HG03520 (cell line): ENCODE data around the gene EMP1.

Source experiments
- ATAC-seq: cut with Tn5 transposase; IDR thresholded peaks from one replicate; pipeline ENCODE4 v1.9.1; 2021; ENCODE audit warnings: mild to moderate bottlenecking, moderate library complexity; ENCODE audit not compliant: unreplicated experiment

EMP1 gene

GRCh38 chr12:13195250-13195649 is 1.3 kb upstream of the EMP1 start:
- no peak for ATAC-seq

DNA sequence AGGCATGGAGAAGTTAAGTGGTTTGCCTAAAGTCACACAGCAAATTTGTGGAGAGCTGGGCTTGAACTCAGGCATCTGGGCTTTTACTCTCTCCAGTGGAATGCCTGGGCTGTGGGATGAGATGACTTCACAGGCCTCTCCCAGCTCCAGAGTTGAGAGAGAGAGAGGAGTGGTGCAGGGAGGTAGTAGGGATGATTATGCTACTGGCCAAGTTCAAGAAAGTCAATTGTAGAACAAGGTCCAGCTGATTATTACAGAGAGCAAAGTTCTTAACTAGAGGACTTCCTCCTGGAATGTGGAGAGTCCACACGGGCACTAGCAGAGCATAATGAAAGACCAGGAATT is 769 bp upstream of the EMP1 start:
- no peak for ATAC-seq

GRCh38 chr12:13197032-13197431 is 506 bp downstream of the EMP1 start:
- ATAC-seq: no peak

DNA sequence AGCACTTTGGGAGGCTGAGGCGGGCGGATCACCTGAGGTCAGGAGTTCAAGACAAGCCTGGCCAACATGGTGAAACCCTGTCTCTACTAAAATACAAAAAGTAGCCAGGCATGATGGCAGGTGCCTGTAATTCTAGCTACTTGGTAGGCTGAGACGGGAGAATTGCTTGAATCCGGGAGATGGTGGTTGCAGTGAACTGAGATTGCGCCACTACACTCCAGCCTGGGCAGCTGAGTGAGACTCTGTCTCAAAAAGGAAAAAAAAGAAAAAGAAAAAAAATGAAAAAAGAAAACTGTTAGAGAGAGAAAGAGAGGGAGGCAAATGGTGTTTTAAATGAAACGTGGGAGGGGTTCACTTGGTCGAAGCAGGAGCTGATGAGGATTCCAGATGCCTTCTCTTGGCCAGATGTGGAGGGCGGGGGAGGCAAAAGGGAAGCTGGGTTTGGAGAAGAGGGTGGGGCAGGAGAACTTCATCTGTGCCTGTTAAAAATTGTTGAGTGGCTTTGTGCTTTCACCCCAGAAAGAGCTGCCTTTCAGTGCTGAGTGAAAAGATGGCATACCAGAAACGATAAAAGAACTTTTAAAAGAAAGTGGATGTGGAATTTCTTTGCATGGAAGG is 1.1 kb downstream of the EMP1 start:
- ATAC-seq: no peak

DNA sequence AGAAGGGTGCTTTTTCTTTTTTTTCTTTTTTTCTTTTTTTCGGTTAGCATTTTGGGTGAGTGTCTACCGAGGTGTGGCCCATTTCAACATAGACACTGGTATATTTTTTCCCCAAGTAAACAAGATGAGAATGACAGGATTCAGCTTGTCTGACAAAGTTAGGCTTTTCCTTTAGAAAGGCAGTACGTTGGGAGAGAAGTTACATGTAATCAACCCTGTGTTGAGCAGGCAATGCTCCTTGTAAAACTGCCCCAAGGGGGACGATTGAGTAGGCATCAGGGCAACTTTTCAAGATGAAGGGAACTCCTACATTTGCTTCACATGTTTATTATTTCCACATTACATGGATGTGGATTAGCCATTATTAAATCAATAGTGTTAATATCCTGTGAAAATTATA is 1.7 kb downstream of the EMP1 start:
- no peak for ATAC-seq

DNA sequence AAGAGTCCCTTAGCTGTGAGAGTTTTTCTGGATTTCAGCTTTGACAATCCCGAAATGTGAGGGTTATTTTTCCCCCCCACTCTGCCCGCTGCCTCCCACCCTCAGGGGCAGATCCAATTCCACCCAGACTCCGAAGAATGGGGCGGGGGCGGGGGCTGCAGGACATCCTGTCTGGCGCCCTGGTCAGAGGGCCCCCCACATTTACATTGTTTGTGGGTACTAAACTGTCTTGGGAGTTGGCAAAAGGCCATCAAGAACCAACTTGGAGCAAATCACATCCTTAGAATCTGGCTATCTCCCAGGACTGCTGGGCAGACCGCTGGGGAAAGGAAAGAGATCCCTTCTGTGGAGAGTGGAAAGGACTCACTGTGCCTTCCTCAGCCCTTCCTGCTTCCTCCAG is 2.4 kb downstream of the EMP1 start:
- ATAC-seq: no peak

DNA sequence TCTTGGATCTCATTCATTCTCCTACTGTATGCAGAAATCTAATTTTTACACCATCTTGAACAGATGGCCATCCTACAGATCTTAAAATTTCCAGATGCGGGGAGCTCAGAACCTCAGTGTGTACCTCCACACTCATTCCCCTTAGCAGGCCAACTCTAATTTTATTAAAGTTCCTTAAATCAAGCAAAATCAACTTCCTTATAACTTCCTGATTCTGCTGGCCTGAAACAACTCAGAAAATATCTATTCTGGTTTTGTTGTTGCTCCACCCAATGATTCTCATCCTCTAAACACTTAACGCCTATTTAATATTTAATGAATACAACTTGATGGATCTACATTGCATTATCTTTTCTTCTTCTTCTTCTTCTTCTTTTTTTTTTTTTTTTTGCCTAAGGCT is 3.1 kb downstream of the EMP1 start:
- no peak for ATAC-seq

GRCh38 chr12:13200841-13201240 is 4.3 kb downstream of the EMP1 start:
- no peak for ATAC-seq

DNA sequence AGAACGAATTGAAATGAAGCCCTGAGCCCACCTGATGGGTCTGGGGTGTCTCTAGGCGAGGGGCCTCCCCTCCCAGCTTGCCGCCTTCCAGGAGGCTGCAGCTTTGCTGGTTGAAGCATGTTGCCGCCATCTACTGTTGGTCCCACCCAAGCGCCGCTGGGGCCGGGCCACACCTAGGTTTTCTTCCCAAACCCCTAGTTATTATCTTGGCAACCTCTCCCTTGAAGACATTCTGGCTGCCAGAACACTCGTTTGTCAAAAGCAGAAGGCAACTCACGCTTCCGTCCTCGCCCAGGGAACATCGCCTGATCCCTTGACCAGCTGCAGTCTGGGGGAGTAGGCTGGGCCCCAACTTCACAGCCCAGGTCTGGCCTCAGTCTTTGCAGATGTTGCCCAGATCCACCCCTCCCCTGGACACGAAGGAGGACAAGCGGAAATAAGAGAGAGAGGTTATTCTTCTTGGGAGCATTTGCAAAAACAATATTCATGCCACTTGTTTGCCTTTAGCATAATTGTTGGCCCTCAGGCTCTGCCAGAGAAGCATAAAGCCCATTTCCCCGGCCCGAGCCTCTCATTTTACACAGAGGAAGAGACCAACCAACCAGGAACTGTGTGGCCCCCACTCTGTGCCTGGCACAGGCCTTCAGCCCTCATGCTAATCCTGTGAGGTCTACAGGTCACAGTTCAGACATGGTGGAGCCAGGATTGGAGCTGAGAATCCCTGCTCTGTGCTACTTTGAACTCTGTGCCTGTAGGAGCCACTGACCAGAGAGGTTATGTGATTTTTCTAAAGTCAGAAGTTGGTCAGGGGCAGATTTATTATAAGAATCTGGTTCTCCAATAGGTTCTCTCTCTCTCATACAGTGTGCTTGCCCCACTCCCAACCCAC is 6.8 kb downstream of the EMP1 start:
- ATAC-seq: no peak

- ATAC-seq: no peak
Measured at GRCh38 chr12:13204428-13204827, 7.9 kb downstream of the EMP1 start.

GRCh38 chr12:13205809-13206559 is 9.5 kb downstream of the EMP1 start:
- ATAC-seq: no peak

DNA sequence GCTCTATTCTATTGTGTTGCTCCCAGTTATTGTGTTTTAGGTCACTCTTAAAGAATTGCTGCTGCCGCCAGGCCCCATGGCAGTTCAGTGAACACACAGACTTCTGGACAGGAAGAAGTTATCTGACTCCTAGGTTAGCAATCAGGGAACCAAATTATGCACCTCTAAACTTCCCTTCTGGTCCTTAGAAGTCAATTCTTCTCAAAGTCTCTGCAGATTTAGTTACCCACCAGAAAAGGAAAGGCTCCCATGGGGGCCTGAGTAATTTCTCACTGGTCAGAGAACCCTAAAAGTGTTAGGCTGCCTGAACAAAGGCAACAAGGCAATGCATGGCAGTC is 10.0 kb downstream of the EMP1 start:
- no peak for ATAC-seq

GRCh38 chr12:13208533-13209435 is 12.3 kb downstream of the EMP1 start:
- ATAC-seq: no peak

DNA sequence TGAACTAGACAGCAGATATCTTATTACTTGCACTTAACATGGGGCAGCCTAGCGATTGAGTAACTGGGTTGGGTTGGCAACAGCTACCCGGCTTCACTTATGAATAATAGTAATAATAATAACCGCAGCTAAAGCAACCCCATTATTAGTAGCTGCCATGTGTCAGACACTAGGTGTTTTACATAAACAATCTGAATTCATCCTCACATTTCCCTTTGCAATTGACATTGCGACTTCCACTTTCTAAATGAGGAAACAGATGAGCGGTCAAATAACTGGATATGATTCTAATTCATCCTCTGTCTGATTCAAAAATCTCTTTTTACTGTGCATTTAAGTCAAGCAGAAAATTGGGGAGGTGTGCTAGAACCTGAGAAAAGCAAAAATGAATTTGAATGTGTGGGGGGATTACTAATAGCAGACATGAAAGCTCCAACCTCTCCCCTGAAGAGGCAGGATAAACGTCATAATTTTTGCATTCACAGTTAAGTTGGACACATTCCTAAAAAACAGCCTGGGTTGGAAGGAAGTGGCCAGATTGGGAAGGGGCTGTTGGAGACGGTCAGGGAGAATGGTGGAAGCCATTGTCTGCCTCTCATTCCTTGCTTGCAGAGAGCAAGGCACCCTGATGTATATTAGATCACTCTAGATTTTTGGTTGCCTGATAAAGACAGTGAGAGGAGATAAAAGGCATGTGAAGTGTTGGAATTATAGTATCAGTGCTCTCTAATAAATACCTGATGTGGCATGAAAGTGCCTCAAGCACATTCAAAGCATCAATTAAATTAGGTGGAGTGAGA is 13.1 kb downstream of the EMP1 start:
- ATAC-seq: no peak

GRCh38 chr12:13210236-13211190 is 14.0 kb downstream of the EMP1 start:
- ATAC-seq: no peak

- no peak for ATAC-seq
Measured at GRCh38 chr12:13211191-13211858, 14.8 kb downstream of the EMP1 start.

DNA sequence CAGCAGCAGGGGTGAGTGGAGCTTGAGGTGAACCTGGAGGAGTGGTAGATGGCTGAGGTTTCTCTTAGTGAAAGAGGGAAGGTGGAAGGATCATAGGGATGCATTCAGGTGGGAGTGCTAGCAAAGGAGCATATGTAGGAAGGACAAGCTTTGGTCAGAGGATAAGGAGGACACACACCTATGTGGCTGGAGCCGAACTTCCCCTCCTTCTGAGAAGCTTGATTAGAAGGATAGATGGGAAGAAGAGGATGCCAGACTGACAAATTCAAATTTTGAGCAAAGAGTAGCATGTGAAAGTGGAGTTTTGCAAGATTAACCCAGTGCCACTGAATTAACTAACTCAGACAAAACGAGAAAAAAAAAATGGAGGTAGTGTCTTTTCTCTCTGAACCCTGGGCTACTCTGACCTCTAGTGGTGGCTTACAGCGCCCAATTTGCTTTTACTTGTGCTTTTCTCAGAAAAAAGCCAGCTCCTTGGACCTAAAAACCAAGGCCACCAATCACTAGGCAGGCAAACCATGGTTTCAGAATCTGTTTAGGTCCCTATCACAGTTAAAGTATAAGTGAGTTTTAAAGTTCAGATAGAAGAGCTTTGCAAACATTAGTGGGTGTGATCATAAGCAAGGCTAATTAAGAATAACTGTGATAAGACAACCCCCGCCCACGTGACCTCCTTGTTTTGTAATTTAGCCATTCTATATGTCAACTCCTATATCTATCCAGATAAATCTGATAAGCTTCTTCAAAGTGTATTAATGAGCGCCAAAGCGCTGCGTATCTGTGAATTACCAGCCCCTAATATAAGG is 15.5 kb downstream of the EMP1 start:
- ATAC-seq: peak; percentile 55

- no peak for ATAC-seq
Measured at GRCh38 chr12:13215056-13215455, 18.5 kb downstream of the EMP1 start.
